Lower leg skin (tissue), 3 donors: Measurements from ENCODE around the gene LRP1B.

Source experiments
- POLR2A ChIP-seq, 2 donors: fragments of 450-650 bp; IDR thresholded peaks; one replicate each; pipeline ENCODE4 v1.6.1; 2016 to 2017; ENCODE audit warnings: antibody characterized with exemption in 2 of 2, mild to moderate bottlenecking in 1 of 2, moderate library complexity in 1 of 2
- TF ChIP-seq, protein P1 (sequence below), 3 donors: fragments of 450-650 bp; IDR thresholded peaks; one replicate each; pipeline ENCODE4 v1.5.1; 2016; ENCODE audit warnings: antibody characterized with exemption in 3 of 3, mild to moderate bottlenecking in 3 of 3, moderate library complexity in 2 of 3

DNA sequence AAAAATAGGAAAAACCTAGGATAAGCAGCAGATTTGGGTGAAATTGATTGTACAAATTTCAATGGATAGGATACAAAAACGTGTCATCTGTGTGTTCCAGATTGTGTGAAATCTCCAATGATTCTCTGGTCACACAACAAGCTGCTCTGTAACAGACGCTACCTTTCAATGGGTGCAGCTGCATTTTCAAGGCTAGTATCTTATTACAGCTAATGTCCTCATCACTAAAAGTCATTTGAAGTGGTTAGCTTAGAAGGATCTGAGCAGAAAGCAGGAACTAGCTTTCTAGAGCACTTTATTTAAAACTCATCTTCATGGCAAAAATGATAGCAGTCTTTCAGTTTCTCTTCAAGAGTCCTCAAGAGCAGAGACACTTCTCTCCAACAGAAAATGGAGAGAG lies 364.6 kb downstream of the LRP1B start:
- TF ChIP-seq POLR2A (IDR thresholded peaks at IDR 0.05), result no peak
- TF ChIP-seq, protein P1, sequence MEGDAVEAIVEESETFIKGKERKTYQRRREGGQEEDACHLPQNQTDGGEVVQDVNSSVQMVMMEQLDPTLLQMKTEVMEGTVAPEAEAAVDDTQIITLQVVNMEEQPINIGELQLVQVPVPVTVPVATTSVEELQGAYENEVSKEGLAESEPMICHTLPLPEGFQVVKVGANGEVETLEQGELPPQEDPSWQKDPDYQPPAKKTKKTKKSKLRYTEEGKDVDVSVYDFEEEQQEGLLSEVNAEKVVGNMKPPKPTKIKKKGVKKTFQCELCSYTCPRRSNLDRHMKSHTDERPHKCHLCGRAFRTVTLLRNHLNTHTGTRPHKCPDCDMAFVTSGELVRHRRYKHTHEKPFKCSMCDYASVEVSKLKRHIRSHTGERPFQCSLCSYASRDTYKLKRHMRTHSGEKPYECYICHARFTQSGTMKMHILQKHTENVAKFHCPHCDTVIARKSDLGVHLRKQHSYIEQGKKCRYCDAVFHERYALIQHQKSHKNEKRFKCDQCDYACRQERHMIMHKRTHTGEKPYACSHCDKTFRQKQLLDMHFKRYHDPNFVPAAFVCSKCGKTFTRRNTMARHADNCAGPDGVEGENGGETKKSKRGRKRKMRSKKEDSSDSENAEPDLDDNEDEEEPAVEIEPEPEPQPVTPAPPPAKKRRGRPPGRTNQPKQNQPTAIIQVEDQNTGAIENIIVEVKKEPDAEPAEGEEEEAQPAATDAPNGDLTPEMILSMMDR (IDR thresholded peaks at IDR 0.05), result no peak
